ENCODE results near the gene ZMYM3. TPM values are rescaled to one million over a fixed set of nuclear protein-coding genes. Genes with fewer than 3 reads are reported as not detected.

The ZMYM3 gene
- 28.6 TPM for total RNA-seq

DNA sequence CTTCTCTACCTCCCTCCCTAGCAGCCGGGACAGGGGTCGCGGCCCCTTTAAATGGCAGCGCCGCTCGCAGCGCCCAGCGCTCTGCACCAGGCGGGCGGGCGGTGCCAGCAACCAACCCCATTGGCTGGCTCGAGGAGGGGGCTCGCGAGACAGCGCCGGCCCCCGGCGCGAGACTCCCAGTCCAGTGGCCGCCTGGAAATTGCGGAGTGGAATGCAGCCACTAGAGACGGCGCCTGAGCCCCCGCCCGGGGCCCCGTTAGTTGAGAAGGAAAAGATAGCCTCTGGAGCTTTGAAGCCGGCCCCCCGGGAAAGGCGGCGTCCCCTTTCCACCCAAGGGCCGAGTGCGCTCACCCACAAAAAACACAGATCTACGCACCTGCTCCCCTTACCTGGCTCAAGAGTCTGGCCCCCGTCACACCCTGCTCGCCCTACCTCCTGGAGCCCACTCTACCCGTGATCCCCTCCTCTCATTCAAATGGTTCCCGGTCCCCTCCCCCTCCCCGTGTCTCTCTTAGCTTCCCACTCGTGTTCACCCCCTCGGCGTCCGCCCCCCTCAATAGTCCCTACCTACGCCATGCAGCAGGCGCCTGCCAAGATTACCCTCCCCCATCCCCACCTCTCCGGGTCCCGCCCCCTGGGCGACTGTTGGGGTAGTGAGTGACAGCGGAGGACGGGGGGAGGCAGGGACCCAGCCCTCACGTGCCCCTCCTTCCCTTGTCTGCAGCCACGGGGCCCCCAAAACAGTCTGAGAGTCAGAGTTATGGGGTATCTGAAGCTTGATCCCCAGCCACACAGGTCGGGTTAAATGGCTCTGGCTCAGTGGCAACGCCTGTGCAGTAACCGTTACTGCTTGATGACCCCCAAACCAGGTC is at the start of gene ZMYM3:
Gene ZMYM3, minus strand, starts transcription at position 49 of the 872 bp plus-strand sequence. CDS start 885 bp downstream, outside the sequence.

GRCh38 chrX:71301195-71301924 is 47.4 kb upstream of the ZMYM3 start, which contains the start of gene ITGB1BP2:
Gene ITGB1BP2 (plus strand): TSS chrX:71301750. CDS start chrX:71301807, 57 bp downstream.

GRCh38 chrX:71283403-71284143 is 29.6 kb upstream of the ZMYM3 start, which contains the start of gene NONO:
Gene NONO (plus strand): TSS chrX:71283635. CDS start chrX:71290638, 7,003 bp downstream.

DNA sequence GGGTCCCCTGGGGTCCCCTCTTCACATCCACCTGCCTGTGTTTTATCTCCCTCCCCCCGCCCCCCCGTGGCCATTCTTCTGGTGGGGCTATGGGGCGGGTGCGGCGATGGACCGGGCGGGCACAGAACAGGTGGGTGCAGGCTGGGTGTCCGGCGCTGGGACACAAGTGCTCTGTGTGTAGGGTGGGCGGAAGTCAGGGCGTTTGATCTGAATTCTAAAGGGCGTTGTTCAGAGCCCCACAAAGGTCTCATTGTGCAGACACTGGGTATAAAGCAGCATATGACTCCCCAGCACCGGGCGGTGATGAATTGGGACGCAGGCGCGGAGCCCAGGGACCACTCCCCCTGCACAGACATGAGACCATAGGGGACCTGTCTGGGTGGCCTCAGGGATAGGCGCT is 31.0 kb downstream of the ZMYM3 start, which contains the start of gene GJB1:
Gene GJB1, plus strand, starts transcription at position 296 of the 400 bp plus-strand sequence. CDS start 484 bp downstream, outside the sequence.

Other genes starting within 250 kb of the ZMYM3 start
- 62.5 TPM for gene SNX12, start 185.8 kb downstream of the ZMYM3 start, total RNA-seq
- 16.6 TPM for gene FOXO4, start 158.3 kb downstream of the ZMYM3 start, total RNA-seq
- not detected for gene CXorf65, start 147.4 kb downstream of the ZMYM3 start, total RNA-seq
- gene IL2RG, start 142.6 kb downstream of the ZMYM3 start, total RNA-seq: 1.3 TPM
- 48.8 TPM for gene MED12, start 135.5 kb downstream of the ZMYM3 start, total RNA-seq
- 20.5 TPM for gene NLGN3, start 109.3 kb downstream of the ZMYM3 start, total RNA-seq
- 0.49 TPM for gene GJB1, start 30.9 kb downstream of the ZMYM3 start, total RNA-seq
- gene NONO, start 29.5 kb upstream of the ZMYM3 start, total RNA-seq: 397 TPM
- 7.5 TPM for gene ITGB1BP2, start 47.6 kb upstream of the ZMYM3 start, total RNA-seq
- gene TAF1, start 112.2 kb upstream of the ZMYM3 start, total RNA-seq: 83.5 TPM

Data from camera-type eye (tissue), 1 donor.